HepG2 (cell line): ENCODE data around the gene ATF1. TPM values are rescaled to one million over a fixed set of nuclear protein-coding genes. Genes with fewer than 3 reads are reported as not detected.

ENCODE experiments used
- AHDC1 ChIP-seq: sonication (generic); formaldehyde crosslinking; IDR thresholded peaks from 2 replicates; pipeline ENCODE4 v1.5.1; 2020; ENCODE audit warnings: mild to moderate bottlenecking, missing genetic modification reagents, borderline replicate concordance
- ATF7-NPFF ChIP-seq: sonication (generic); formaldehyde crosslinking; IDR thresholded peaks from 2 replicates; pipeline ENCODE4 v1.8.1; 2023; ENCODE audit warnings: mild to moderate bottlenecking, low read depth, missing genetic modification reagents, moderate library complexity
- E2F5 ChIP-seq: sonication (generic); formaldehyde crosslinking; conservative IDR thresholded peaks from 2 replicates; pipeline ENCODE4 v1.4.0; 2020; ENCODE audit warnings: missing genetic modification reagents
- FOXJ3 ChIP-seq: sonication (generic); formaldehyde crosslinking; IDR thresholded peaks from 2 replicates; pipeline ENCODE4 v1.4.0; 2020; ENCODE audit warnings: missing genetic modification reagents, mild to moderate bottlenecking, borderline replicate concordance
- HOXA9 ChIP-seq: sonication (generic); formaldehyde crosslinking; IDR thresholded peaks from 2 replicates; pipeline ENCODE4 v1.8.1; 2022; ENCODE audit warnings: missing genetic modification reagents, mild to moderate bottlenecking, moderate library complexity, borderline replicate concordance
- NFE2L2 ChIP-seq: fragments of 150-350 bp; IDR thresholded peaks from 2 replicates; pipeline ENCODE4 v1.6.1; 2014; ENCODE audit warnings: low read length
- NFKBIZ ChIP-seq: IDR thresholded peaks from 2 replicates; pipeline ENCODE4 v1.6.1; 2018; ENCODE audit warnings: missing genetic modification reagents, missing compliant biosample characterization
- SIX1 ChIP-seq: sonication (generic); formaldehyde crosslinking; IDR thresholded peaks from 2 replicates; pipeline ENCODE4 v1.4.0; 2020; ENCODE audit warnings: missing genetic modification reagents, borderline replicate concordance
- SP2 ChIP-seq: sonication (generic); formaldehyde crosslinking; IDR thresholded peaks from 2 replicates; pipeline ENCODE4 v1.5.1; 2020; ENCODE audit warnings: mild to moderate bottlenecking, missing genetic modification reagents
- TAF1 ChIP-seq: sonication (generic); formaldehyde crosslinking; IDR thresholded peaks from 2 replicates; pipeline ENCODE4 v1.4.0; 2020; ENCODE audit warnings: missing genetic modification reagents
- TRIM22 ChIP-seq: fragments of 450-650 bp; IDR thresholded peaks from 2 replicates; pipeline ENCODE4 v1.6.1; 2017
- ZNF160 ChIP-seq: sonication (generic); formaldehyde crosslinking; IDR thresholded peaks from 2 replicates; pipeline ENCODE4 v1.8.0; 2022; ENCODE audit warnings: mild to moderate bottlenecking, inconsistent platforms, missing genetic modification reagents
- polyA plus RNA-seq, 8 experiments: library from polyadenylated mRNA; depleted of rRNA in 3 of 8; stranded (reverse) in 7 of 8; unstranded in 1 of 8; fragments of >200 nt; fragmentation: Illumina TruSeq in 4 of 8; extraction: Trizol in 4 of 8; gene quantifications; 2 replicates each; pipeline versions ENCODE4 v1.2.1 to v1.2.3, GENCODE V29; 2011 to 2016; ENCODE audit warnings: low read depth in 4 of 8, missing spikeins in 1 of 8, mixed read lengths in 1 of 8; ENCODE audit not compliant: insufficient read depth in 1 of 8
- total RNA-seq, 5 experiments: library from RNA; depleted of rRNA; stranded (reverse); fragments of >200 nt; fragmentation: Illumina TruSeq; extraction: Trizol; gene quantifications; 2 replicates each; pipeline ENCODE4 v1.2.3, GENCODE V29; 2016; ENCODE audit warnings: low read depth in 1 of 5
- TF ChIP-seq, protein P1 (sequence below): sonication (generic); formaldehyde crosslinking; IDR thresholded peaks from 2 replicates; pipeline ENCODE4 v1.5.1; 2020; ENCODE audit warnings: missing genetic modification reagents, mild to moderate bottlenecking, borderline replicate concordance
- TF ChIP-seq, protein P2 (sequence below), 2 experiments: fragments of 450-650 bp in 1 of 2; sonication (generic) in 1 of 2; formaldehyde crosslinking; IDR thresholded peaks; 2 replicates each; pipeline versions ENCODE4 v1.5.0 to v1.8.0; 2020 to 2022; ENCODE audit warnings: mild to moderate bottlenecking in 1 of 2, missing genetic modification reagents in 1 of 2

Gene ATF1
- total and polyA plus RNA-seq, 2 of the 13 experiments (the other 11 are each of a cell fraction or from before 2014, with no cell fraction given), result 29.3 to 52.0 TPM

DNA sequence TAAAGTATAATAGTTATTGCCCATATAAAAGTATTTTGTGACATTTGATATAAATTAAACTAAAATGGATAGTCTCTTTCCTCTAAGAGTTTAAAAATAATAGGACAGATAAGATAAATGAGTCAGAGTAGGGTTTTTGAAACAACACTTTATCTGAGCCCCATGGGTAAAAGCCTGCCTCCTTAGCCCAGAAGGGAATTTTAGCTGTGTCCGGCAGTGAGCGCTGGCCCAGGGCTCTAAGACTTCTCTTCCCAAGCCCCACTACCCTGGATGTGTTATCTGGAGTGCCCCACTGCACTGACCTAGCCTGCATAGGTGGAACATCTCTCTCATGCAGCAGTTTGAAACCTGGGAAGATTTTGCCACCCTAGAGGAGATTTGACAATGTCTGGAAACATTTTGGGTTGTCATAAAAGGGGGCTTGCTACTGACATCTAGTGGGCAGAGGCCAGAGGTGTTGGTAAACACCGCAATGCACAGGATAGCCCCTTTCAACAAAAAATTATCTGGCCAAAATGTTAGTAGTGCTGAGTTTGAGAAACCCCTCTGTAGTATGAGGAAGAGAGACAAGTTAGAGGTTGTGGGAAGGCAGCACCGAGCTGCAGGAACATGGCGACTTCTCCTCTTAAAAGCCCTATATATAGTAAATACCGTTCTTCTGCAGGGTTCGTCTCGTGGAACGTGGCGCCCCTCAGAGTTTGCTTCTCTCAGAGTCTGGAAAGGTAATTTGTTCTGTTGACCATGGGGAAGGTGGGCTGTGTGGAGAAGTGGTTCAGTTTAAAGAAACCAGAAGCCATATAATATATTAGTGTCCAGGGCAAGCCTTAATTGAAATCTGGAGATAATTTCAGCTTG, 29.3 kb upstream of the ATF1 start (continued):
- TF ChIP-seq NFKBIZ (CRISPR knock-in tag) (no peak), AHDC1 (CRISPR knock-in tag) (no peak), E2F5 (CRISPR knock-in tag) (no peak), FOXJ3 (peak; percentile 31; the same call in 1 of the 2 replicates), SP2 (no peak), SIX1 (no peak), NFE2L2 (no peak), HOXA9 (no peak), ATF7-NPFF (CRISPR knock-in tag) (no peak), ZNF160 (CRISPR knock-in tag) (no peak), TAF1 (CRISPR knock-in tag) (no peak), TRIM22 (no peak)
- TF ChIP-seq, protein P1, sequence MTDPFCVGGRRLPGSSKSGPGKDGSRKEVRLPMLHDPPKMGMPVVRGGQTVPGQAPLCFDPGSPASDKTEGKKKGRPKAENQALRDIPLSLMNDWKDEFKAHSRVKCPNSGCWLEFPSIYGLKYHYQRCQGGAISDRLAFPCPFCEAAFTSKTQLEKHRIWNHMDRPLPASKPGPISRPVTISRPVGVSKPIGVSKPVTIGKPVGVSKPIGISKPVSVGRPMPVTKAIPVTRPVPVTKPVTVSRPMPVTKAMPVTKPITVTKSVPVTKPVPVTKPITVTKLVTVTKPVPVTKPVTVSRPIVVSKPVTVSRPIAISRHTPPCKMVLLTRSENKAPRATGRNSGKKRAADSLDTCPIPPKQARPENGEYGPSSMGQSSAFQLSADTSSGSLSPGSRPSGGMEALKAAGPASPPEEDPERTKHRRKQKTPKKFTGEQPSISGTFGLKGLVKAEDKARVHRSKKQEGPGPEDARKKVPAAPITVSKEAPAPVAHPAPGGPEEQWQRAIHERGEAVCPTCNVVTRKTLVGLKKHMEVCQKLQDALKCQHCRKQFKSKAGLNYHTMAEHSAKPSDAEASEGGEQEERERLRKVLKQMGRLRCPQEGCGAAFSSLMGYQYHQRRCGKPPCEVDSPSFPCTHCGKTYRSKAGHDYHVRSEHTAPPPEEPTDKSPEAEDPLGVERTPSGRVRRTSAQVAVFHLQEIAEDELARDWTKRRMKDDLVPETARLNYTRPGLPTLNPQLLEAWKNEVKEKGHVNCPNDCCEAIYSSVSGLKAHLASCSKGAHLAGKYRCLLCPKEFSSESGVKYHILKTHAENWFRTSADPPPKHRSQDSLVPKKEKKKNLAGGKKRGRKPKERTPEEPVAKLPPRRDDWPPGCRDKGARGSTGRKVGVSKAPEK (CRISPR knock-in tag), result no peak
- TF ChIP-seq, protein P2, sequence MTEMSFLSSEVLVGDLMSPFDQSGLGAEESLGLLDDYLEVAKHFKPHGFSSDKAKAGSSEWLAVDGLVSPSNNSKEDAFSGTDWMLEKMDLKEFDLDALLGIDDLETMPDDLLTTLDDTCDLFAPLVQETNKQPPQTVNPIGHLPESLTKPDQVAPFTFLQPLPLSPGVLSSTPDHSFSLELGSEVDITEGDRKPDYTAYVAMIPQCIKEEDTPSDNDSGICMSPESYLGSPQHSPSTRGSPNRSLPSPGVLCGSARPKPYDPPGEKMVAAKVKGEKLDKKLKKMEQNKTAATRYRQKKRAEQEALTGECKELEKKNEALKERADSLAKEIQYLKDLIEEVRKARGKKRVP (CRISPR knock-in tag; IDR thresholded peaks at IDR 0.05), result no peak
